ENCODE measurements around the gene NFRKB.

DNA sequence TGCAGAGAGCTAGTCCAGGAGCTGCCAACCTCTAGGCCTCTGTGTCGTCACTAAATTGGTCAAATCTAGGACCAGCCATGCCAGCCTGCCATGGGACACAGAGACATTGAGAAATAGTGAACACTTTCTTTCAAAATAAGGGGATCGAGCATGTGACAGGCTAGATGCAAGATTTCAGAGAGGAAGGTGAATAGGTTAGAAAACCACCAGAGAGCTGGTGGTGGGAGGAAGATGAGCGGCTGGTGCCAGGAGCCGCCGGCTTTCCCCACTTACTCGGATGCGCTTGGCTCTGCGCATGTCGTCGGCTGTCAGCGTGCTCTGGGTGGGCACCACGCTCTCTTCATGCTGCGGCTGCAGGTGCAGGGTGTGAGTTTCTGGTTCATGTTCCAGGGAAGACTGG lies 35.4 kb upstream of the NFRKB start:
- TF ChIP-seq EZH2 (IDR thresholded peaks at IDR 0.05) (no peak), EZH2phosphoT487 (IDR thresholded peaks at IDR 0.05; ENCODE audit: borderline replicate concordance) (no peak), RAD21 (IDR thresholded peaks at IDR 0.05; ENCODE audit: low read depth) (no peak)
- TF ChIP-seq, protein P1, sequence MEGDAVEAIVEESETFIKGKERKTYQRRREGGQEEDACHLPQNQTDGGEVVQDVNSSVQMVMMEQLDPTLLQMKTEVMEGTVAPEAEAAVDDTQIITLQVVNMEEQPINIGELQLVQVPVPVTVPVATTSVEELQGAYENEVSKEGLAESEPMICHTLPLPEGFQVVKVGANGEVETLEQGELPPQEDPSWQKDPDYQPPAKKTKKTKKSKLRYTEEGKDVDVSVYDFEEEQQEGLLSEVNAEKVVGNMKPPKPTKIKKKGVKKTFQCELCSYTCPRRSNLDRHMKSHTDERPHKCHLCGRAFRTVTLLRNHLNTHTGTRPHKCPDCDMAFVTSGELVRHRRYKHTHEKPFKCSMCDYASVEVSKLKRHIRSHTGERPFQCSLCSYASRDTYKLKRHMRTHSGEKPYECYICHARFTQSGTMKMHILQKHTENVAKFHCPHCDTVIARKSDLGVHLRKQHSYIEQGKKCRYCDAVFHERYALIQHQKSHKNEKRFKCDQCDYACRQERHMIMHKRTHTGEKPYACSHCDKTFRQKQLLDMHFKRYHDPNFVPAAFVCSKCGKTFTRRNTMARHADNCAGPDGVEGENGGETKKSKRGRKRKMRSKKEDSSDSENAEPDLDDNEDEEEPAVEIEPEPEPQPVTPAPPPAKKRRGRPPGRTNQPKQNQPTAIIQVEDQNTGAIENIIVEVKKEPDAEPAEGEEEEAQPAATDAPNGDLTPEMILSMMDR (IDR thresholded peaks at IDR 0.05 in 2 of 3, conservative IDR thresholded peaks at IDR 0.05 in 1 of 3; ENCODE audit: borderline replicate concordance in 1 of 3, insufficient read depth in 1 of 3, low read depth in 2 of 3, low read length in 2 of 3): no peak
